ENCODE measurements around the gene KISS1.
A peak's percentile ranks its signal among the peaks of the same experiment; 100 is the strongest.

Gene KISS1

DNA sequence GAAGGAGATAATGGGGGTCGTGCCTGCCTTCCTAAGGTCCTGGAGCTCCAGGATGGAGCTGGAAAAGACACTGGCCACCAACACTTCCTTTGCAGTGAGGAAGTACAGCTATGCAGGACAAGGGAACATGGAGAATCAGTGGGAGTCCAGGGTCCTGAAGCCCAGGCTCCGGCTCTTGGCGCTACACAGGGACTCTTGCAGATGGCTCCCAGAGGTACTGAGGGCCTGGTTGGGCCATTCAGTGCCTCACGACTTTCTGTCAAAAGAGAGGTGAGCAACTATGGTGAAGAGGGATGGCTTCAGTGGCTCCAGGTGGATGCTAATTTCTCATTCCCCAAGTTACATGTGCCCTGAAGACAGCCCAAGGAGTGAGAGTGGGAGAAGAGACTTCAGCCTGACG lies 42.6 kb downstream of the KISS1 start:
- no peak for DNase-seq

DNA sequence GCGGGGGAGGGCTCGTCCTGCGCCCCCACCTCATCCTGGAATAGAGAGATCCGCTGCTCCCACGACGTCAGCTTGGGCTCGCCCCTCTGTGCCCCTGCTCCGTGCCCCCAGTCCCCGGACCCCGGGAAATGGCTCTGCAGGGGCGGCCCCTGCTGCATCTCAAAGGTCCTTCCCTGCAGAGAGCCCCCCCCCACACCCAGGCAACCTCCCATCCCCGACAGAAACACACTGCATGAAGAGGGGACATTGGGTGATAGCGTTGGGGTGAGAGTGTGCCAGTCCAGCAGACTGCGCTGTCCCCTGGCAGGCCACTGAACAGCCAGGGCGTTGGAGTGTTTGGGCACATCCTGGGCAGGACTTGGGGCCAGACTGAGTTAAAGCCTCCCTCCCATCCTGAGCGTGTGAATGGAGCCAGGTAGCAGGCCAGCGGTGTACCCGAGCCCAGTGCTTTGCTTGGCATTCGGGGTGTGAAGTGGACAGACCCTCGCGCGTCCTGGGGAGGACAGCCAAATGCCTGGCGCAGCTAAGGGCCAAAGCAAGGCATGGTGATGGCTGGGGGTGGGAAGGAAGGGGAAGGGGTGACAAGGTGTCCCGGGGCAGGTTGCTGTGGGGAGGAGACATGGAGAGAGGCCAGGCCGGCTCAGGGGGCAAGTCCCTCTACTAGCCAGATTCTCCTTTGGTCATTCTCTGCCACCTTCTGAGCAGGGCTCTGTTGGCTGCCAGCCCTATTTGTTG lies 43.8 kb downstream of the KISS1 start:
- DNase-seq: no peak

DNA sequence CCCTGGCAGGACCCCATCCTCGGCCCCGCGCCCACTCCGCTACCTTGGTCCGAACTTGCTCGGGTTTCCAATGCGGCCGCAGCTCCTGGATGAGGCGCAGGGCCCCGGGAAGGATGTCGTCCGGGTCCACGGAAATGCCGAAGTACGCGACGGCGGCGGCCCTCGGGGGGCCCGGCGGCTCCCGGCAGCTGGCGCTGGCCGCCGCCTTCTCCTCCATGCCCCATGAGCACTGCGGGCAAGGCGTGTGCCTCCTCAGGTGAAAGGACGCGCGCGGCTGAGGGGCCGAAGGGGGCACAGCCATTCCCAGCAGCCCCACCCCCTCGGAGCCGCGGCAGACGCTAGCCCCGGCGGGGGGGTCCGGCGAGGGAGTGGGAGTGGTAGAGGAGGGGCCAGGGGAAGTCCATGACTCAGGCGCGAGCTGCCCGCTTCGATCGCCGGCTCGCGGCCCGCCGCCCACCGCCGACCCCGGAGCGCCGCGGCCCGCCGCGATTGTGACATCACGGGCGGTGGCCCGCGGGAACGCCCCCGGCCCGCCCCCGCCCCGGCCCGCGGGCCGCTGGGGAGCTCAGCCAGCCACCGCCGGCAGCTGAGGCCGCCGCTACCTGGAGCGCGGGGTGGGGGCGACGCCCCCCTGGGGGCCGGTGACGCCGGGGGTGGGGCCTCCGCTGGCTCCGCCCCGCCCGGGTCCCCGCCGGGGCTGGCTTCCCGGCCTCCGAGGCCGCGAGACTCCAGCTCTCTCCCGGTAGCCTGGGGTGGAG lies 44.6 kb downstream of the KISS1 start, which contains the start of gene ETNK2:
ETNK2 (minus strand) TSS at position 493 of the 758 bp plus-strand sequence; CDS start at position 301, 192 bp downstream.
- DNase-seq: peak; percentile 68

DNA sequence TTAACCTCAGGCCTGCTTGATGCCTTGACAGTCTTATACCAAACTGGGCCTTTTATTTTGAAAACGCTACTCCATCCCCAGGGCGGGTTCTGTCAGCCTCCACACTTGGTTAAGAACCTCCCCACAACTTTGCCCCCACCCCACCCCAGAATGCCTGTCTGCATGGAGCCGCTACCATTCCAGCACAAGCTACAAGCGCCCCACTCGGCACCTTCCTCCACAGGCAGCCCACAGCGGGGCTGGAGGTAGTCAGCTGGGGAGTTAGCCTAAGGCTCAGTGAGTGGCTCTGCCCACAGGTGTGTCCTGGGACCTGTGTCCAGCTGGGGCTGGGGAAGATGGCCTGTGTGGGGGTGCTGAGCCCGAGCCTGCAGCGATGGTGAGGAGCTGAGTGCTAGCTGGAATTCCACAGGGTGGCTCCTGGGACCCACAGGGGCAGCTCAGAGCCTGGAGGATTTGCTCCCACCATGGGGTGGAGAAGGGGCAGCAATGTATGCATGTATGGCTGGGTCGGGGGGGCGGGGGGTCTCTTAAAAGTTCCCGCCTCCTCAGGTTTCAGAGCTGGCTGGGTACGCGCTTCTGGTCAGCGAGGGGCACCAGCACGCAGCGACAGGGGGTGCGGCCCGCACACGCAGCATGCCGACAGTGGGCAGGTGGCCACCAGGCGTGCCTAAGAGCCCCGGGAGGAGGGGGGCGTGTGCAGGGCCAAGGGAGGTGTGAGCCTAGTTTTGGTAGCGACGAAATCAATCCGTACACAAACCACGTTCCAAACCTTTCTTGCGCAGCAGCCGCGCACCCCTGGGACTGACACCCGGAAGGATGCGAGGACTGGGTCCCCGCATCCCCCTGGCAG lies 45.4 kb downstream of the KISS1 start:
- peak in 1 of 2 donors; percentile 4 for DNase-seq

DNA sequence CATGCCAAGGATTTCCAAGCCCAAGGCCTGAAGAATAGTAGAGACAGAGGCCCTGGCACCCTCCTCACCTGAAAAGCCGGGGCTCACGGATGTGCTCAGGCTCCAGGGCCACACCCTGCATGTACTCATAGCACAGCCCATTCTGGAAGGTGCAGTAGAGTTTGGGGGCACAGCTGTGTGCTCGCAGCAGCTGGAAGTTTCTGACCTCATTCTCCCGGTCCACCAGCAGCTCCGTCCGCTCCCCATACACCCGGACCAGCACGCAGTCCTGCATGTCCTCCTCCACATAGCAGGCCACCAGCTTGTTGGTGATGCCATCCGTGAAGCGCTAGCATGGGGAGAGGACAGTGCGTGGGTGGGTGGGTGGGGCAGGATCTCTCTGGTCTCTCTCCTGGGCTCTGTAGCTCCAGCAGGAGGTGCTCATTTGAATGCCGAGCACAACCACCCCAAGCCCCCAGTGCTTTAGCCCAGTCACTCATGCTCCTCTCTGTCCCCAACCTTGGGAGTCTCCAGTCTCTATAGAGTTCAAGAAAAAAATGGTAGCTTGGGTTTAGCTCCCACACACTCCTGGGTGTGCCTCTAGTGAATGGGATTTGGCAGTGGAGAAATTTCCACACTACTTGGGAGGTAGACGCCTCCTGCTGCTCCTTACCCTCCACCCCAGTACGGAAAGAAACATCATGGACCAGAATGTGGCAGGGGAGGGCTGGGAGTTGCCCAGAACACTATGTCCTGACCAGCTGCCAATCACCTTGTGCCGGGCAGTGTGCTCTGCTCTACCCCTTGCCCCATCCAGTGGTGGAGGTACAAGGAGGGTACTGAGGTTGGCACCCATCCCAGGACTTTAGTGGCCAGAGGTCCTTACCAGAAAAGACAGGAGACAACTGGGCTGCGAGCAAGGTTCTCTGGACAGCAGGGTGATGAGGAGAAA lies 46.4 kb downstream of the KISS1 start:
- DNase-seq: no peak

DNA sequence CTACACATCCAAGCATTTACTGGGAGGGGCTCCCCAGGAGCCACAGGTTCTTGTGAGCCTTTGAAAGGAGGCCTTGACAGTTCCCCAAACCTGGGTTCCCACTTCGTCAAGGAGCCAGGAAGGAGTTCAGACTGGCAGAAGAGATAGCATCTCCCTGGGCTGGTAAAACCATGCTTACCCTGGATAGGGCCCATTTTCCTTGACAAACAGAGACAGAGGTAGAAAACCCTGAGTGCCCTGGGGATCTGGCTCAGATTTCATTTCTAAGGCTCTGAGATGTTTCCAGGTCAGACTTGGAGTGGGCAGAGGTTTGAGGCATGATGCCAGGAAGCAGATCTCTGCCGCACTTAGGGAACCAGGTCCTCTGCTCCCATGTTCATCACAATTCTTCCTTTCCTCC lies 47.2 kb downstream of the KISS1 start:
- no peak for DNase-seq

DNA sequence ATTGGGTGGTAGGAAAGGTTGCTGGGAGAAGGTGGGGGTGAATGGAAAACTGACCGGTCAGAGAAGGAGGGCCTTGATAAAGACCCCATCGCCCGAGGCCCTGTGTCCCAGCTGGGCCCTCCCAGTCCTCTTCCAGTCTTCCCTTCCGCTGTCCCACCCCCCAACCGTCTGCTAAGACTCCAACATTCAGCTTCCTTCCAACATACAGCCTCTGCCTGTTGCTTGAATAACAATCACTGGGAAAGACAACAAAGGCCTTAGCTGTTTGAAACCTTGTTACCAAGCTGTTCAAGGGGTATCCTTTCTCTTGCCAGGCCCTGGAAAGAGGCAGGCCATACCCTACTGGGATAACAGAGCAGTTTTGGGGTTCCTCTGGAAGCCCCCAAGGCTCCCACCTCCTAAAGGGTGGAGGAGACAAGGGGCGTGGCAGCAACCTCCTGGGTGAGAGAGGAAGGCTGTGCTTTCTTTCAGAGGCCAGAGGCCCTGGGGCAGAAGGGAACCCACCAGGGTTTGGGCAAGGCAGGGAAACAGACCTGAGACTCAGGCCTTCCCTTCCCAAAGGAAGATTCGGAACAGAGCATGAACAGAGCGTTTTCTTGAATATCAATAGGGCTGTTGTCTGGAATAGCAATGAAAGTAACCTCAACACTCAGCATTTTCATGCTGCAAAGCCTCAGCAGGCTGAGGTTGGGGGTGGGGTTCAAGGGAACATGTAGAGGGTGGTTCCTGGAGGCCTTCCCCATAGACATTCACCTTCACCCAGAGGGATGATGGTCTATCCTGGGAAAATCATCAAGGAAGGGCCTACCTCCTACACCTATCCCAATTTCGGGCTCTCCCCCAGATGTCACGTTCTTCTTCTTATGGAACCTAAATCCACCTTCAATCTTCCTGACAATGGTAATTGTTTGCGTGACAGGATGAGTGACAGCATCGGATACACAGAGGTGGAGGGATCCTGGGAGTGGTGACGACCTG lies 48.6 kb downstream of the KISS1 start:
- DNase-seq: no peak

DNA sequence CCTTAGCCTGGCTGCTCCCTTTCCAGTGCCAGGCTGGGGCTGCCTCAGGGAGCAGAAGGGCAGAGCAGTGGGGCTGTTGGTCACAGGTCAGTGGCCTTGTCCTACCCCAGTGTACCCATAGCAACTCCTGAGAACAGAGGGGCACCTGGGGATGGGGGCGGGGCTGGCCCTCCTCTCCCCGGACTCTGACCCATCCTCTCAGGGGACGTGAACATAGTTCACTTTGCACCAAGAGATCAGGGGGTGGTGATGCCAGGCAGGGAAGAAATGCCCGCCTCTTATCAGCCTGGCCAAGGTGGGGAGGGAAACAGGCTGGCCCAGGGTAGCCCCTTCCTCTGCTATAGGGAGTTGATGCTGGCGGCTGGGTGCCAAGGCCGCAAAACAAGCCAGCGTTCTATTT lies 49.3 kb downstream of the KISS1 start:
- DNase-seq: no peak

DNA sequence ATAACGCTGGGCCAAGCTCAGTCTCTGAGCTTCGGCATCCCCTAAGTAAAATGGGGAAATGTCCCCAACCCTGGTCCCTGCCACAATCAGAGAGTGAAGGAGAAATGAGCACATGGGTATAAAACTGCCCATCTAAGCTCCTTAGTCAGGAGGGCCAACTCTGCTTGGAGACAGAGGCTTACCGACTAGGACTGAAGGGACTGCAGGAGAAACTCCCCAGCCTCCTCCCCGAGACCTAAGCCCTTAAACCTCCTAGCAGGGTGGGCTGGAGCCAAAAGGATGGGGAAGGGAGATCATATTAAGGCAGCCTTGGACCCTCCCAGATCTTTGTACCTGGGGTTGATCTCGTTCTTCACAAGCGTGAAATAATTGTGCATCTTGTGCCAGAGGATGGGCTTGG lies 50.0 kb downstream of the KISS1 start:
- no peak for DNase-seq

DNA sequence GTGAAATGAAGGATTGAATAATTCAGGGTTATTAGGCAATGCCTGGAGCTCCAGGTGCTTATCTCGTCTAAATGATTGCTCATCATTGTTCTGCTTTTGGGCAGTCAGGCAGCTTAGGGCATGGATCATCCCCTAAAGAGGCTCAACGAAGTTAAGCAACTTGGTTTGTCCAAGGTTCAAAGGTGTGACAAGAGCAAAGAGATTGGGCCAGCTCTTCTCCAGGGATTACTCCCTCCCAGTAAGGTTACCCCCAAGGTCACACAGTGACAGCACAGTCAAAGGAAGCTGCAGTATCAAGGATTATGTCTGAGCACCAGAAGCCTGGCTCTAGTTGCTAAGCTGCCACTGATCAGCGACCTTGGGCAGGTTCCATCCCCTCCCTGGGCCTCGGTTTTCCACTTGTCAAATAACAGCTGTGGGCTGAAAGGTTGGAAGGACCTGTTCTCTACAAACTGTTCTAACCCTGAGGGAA lies 51.2 kb downstream of the KISS1 start:
- DNase-seq: no peak

DNA sequence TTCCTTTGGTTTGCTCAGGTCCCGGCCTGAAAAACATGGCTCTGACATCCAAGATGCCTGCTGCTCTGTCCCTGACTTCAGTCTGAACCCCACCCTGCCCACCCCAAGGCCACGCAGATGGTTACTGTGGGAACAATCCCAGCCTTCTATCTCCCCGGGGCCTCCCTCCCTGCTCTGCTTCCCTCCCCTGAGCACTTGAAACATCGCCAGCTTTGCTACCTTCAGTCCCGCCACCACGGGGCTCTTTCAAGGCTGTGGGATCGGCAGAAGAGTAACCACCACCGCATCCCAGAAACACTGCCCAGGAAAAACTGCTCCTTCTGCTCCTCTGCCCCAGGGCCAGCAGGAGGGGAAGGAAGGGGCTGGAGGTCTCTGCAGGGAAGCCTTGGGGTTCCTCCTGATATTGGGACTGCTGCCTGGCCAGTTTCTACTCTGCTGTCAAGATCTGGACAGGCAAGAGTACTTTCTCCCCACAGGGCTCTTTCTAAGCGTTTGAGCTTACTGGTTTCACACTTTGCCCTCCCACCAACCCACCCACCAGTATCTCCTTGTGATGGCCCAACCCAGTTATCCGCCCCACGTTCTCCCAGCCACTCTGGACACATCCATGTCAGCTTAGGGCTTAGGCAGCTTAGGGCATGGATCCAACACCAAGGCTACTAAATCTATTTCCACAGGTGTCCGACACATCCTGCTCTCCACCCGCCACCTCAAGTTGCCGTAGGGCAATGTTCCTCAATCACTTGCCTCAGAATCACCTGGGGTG lies 52.8 kb downstream of the KISS1 start:
- no peak for DNase-seq

DNA sequence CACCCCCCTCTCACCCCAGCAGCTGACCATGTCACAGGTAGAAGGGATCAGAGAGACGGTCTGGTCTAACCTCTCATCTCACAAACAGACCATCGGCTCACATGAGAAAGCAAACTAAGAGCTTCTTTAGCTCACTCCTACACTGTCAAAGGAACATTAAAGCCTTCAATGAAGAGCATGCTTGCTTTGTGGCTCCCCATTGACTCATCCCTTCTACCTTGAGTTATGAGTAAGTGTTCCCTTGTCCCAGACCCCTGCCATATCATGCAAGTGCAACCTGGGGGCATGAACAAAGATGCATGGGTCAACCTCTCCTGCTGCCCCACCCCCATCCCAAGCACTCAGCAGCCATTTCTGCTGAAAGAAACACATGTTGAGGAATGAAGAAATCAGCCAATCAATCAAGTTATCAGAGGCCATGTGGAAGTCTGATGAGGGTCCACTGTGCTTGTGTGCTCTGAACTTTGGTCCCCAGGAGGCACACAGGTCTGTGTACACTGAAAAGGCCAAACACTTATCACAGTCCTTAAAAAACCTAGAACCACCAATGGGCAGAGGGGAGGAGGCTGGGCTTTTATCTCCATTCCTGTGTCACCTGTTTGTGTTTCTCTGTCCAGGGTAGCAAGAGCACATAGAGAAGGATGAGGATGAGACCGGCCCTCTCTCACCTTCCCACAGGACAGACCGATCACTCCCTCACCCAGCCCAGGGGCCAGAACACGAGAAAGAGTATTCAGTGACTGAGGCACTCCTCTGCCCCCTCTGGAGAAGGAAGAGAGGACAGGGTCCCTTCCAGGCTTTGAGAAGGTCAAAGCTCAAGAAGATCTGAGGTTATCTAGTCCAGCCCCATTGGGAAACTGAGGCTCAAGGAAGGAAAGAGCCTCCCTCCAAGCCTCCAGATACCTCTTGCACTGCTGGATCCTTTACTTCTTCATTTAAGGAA lies 54.0 kb downstream of the KISS1 start:
- no peak for DNase-seq

DNA sequence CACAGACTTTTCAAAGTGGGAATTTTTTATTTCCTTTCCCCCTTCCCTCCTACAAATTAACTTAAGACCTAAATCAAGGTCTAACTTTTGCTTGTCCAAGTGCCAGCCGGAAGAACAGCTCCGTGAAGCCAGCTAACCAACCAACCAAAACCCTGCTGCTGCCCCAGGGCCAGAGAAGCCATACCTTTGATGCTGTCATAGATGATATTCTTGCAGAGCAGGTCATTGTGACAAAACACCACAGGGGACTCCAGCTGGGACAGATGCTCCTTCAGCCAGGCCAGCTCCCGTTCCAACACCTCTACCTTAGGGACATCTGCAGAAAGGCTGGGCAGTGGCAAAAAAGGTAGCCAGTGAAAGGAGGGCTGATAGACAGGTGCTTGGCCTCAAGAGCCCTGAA lies 55.2 kb downstream of the KISS1 start:
- no peak for DNase-seq
